Mucosa of rectum (tissue), 2 donors: ENCODE results near the gene PLEKHG7.
"Not testable (repeated sequence)": the region's sequence is repeated elsewhere in the genome, so short reads cannot be mapped to it uniquely, and the experiment has no call there.

ENCODE experiments used
- H3K27ac ChIP-seq, 2 donors: one replicate each; pipeline ENCODE4 v1.7.0; 2013; ENCODE audit warnings: inconsistent platforms in 2 of 2, low read depth in 2 of 2, low read length in 2 of 2
- H3K27me3 ChIP-seq, 2 donors: one replicate each; pipeline ENCODE4 v1.7.0; 2013; ENCODE audit warnings: low read length in 2 of 2; ENCODE audit not compliant: control insufficient read depth in 2 of 2, insufficient read depth in 2 of 2
- H3K36me3 ChIP-seq, 2 donors: one replicate each; pipeline ENCODE4 v1.7.0; 2013; ENCODE audit warnings: low read length in 2 of 2; ENCODE audit not compliant: control insufficient read depth in 2 of 2, insufficient read depth in 2 of 2
- H3K4me1 ChIP-seq, 2 donors: one replicate each; pipeline ENCODE4 v1.7.0; 2013; ENCODE audit warnings: low read length in 2 of 2, mild to moderate bottlenecking in 1 of 2; ENCODE audit not compliant: control insufficient read depth in 2 of 2, insufficient read depth in 2 of 2
- H3K4me3 ChIP-seq, 2 donors: one replicate each; pipeline ENCODE4 v1.7.0; 2013; ENCODE audit warnings: low read length in 2 of 2
- H3K9ac ChIP-seq, 2 donors: one replicate each; pipeline ENCODE4 v1.7.0; 2013; ENCODE audit warnings: low read length in 2 of 2, low read depth in 1 of 2, mild to moderate bottlenecking in 1 of 2
- H3K9me3 ChIP-seq, 2 donors: one replicate each; pipeline ENCODE4 v1.7.0; 2013; ENCODE audit warnings: low read length in 2 of 2; ENCODE audit not compliant: control insufficient read depth in 2 of 2
- donor health status: healthy.
- donor health status: Normal muscosa, but diverticular disease.

Gene PLEKHG7

DNA sequence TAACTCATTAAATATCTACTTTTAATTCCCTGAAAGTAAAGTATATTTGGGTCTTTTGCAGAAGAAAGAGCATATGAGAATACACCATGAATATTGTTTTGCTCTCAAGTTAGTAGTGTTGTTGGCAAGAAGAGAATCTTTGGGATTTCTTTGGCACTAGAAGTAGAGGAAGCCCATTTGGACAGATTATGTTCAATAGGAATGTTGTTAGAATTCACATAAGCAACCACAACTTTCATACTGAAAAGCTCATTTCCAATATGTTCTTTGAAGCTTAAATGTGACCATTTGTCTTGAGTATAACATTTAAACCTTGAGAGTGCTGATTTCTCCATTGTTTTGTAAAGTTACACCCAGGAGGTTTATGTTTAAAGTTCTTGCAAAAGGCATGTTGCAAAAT is 37.6 kb downstream of the PLEKHG7 start:
- Histone ChIP-seq H3K27ac (no peak overlapping the region), H3K4me1 (no peaks in the 10 kb centered on the region), H3K36me3 (no peaks in the 10 kb centered on the region), H3K9me3 (no peaks in the 10 kb centered on the region), H3K4me3 (no peak overlapping the region), H3K27me3 (no peaks in the 10 kb centered on the region), H3K9ac (no peak overlapping the region)

DNA sequence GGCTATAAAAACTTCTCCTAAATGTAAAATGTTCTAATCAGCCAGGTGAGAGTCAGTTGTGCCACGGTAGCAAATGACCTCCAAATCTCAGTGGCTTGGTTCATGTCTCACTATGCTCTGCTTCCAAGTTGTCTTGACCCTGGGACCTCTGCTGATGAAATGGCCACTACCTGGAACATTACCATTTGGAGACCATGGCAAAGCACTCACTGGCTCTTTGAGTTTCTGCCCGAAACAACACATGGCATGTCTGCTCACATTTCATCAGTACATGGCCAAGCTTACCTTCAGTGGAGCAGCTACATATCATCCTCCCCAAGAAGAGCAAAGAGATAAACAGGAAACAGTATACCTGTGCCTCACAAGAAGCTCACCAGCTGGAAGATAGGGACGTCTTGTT is 40.2 kb downstream of the PLEKHG7 start:
- Histone ChIP-seq H3K36me3 (no peaks in the 10 kb centered on the region), H3K4me1 (no peaks in the 10 kb centered on the region), H3K27me3 (no peaks in the 10 kb centered on the region), H3K4me3 (no peak overlapping the region), H3K27ac (no peak overlapping the region), H3K9ac (no peak overlapping the region), H3K9me3 (no peaks in the 10 kb centered on the region)

- no peaks in the 10 kb centered on the region for H3K27me3 ChIP-seq
- H3K9ac ChIP-seq, result no peak overlapping the region
- H3K36me3 ChIP-seq, result no peaks in the 10 kb centered on the region
- no peak overlapping the region for H3K4me3 ChIP-seq
- no peaks in the 10 kb centered on the region for H3K4me1 ChIP-seq
- no peaks in the 10 kb centered on the region for H3K9me3 ChIP-seq
- H3K27ac ChIP-seq, result no peak overlapping the region
Measured at GRCh38 chr12:92745856-92746550, 43.2 kb downstream of the PLEKHG7 start.

- H3K36me3 ChIP-seq, result no peaks in the 10 kb centered on the region
- H3K4me3 ChIP-seq, result no peak overlapping the region
- H3K9ac ChIP-seq, result no peak overlapping the region
- H3K4me1 ChIP-seq, result no peaks in the 10 kb centered on the region
- H3K9me3 ChIP-seq, result no peaks in the 10 kb centered on the region
- no peak overlapping the region for H3K27ac ChIP-seq
- no peaks in the 10 kb centered on the region for H3K27me3 ChIP-seq
Measured at GRCh38 chr12:92747151-92747550, 44.4 kb downstream of the PLEKHG7 start.

DNA sequence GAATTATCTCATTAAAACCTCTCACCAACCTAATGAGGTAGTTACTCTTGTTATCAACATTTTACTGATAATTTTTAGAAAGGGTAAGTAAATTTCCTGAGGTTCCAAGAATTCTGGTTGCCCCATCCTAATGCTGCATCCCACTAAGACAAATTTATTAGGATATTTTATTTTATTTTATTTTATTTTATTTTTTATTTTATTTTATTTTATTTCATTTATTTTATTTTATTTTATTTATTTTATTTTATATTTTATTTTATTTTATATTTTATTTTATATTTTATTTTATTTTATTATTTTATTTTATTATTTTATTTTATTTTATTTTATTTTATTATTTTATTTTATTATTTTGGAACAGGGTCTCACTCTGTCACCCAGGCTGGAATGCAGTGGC is 46.9 kb downstream of the PLEKHG7 start:
- H3K4me3 ChIP-seq, H3K27me3 ChIP-seq, H3K9ac ChIP-seq, H3K9me3 ChIP-seq, H3K4me1 ChIP-seq, H3K27ac ChIP-seq, H3K36me3 ChIP-seq: not testable (repeated sequence)

DNA sequence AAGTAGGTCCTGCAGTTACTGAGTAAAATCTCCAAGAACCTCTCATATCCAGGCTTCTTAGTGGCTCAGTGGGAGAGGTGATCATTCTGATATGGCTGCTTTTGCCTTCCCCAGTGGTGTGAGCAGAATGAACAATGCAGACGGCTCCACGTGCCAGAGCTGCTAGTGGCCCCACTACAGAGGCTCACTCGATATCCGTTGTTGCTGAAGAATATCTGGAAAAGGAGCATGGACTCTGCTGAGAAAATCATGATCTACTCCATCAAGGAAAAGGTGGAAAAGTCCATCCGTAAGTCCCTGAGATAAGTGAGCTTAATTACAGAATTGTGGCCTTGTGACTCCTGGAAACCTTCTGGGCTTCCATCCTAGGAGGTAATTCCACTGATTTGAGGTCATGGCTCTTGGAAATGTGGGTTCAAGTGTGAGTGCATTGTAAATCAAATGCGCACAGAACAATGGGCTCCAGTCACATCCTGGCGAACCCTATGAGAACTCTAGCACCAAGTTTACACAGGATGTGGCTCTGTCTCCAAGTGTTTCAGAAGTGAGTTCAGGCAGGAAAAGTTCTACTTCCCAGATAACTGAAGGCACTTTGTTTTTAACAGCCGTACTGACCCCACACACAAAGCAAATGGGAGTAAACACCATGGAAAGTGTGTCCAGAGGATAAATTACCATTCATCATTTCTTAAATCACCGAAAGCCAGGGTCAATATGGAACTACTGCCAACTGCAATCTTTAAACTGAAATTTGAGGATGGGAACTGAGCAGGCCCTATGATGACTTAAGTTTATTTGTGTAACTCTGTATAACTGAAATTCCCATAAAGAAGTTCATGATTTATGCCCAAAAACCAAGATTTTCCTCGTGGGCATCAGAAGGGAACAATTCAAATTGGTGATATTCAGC is 51.4 kb downstream of the PLEKHG7 start:
- no peak overlapping the region for H3K27ac ChIP-seq
- no peaks in the 10 kb centered on the region for H3K4me1 ChIP-seq
- no peaks in the 10 kb centered on the region for H3K27me3 ChIP-seq
- H3K36me3 ChIP-seq, result no peaks in the 10 kb centered on the region
- no peaks in the 10 kb centered on the region for H3K9me3 ChIP-seq
- no peak overlapping the region for H3K9ac ChIP-seq
- H3K4me3 ChIP-seq, result no peak overlapping the region

GRCh38 chr12:92756898-92757596 is 54.3 kb downstream of the PLEKHG7 start:
- no peak overlapping the region for H3K4me3 ChIP-seq
- no peaks in the 10 kb centered on the region for H3K27me3 ChIP-seq
- H3K9ac ChIP-seq, result no peak overlapping the region
- no peaks in the 10 kb centered on the region for H3K36me3 ChIP-seq
- H3K4me1 ChIP-seq, result no peaks in the 10 kb centered on the region
- no peaks in the 10 kb centered on the region for H3K9me3 ChIP-seq
- no peak overlapping the region for H3K27ac ChIP-seq

DNA sequence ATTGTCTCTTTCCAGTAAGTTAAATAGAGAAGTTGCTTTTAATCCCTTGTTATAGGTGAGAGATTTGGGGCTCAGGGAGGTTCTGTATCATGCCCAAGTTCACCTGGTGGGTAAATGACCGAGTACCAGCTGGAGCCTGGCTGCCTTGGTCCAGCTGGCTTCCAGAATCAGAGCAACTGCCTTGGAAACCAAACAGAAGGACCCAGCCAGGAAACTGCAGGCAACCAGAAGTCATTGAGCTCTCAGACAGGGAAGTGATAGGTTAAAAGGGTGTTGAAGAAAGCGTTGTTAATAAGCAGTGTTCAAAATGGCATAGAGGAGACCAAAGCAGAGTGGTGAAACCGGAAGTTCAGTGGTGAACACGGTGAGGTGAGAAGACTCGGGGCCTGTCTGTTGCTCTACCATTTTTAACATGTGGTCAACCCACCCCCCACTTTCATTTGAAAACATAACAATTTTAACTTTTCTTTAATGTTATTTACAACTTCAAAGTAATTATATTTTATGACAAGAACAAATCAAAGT is 54.9 kb downstream of the PLEKHG7 start:
- Histone ChIP-seq H3K4me3 (no peak overlapping the region), H3K4me1 (no peaks in the 10 kb centered on the region), H3K27me3 (no peaks in the 10 kb centered on the region), H3K9me3 (no peaks in the 10 kb centered on the region), H3K36me3 (no peaks in the 10 kb centered on the region), H3K27ac (no peak overlapping the region), H3K9ac (no peak overlapping the region)

DNA sequence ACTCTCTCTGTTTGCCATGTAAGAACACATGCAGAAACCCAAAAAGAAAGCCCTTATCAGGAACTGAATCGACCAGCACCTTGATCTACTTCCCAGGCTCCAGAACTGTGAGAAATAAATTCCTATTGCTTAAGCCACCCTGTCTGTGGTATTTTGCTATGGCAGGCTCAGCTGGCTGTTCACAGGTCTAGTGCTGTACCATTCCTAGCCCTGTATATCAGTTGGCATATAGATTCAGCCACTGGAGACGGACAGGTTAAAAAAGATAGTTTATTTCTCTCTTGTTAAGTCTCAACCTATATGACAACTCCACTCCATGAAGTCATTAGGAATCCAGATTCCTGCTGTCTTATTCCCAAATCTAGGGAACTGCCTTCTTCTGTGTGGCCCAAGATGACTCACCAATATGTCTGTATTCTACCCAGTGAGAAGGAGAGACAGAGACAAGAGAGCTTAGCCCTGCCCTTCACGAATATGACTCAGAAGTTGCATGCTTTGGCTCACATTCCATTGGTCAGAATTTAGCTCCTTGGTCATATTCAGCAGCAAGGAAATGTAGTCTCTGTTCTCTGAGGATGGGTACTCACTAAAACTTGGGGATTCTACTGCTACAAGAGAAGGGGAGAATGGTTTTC is 57.0 kb downstream of the PLEKHG7 start:
- H3K4me1 ChIP-seq, result no peaks in the 10 kb centered on the region
- no peaks in the 10 kb centered on the region for H3K27me3 ChIP-seq
- H3K36me3 ChIP-seq, result no peaks in the 10 kb centered on the region

More for the DNA sequence above, 57.0 kb downstream of the PLEKHG7 start:
- Histone ChIP-seq H3K27ac (no peak overlapping the region), H3K9ac (no peak overlapping the region), H3K4me3 (no peak overlapping the region), H3K9me3 (no peaks in the 10 kb centered on the region)
